Measurements from ENCODE around the gene MSGN1. TPM values are rescaled to one million over a fixed set of nuclear protein-coding genes. Genes with fewer than 3 reads are reported as not detected.

Gene MSGN1
- total RNA-seq, 1 experiment from 2014 or later = not detected

- no peaks in the 10 kb centered on the region; the same call in 1 of the 2 replicates for H3K9me3 ChIP-seq (ENCODE audit: insufficient read depth, low read depth)
- H4K20me1 ChIP-seq (ENCODE audit: insufficient read depth) = no peaks in the 10 kb centered on the region
- no peaks in the 10 kb centered on the region for H3F3A ChIP-seq (ENCODE audit: insufficient read depth, low read depth)
- no peak overlapping the region for H2AFZ ChIP-seq
- H3K79me2 ChIP-seq (ENCODE audit: low read depth) = no peaks in the 10 kb centered on the region
- no peak overlapping the region for H3K27ac ChIP-seq
- intact Hi-C loops (cut with micrococcal nuclease; ENCODE audit: unreplicated experiment) = no loop called here
- no peaks in the 10 kb centered on the region for H3K36me3 ChIP-seq (ENCODE audit: low read depth)
- no peak overlapping the region for H3K4me3 ChIP-seq
- H3K4me1 ChIP-seq (replicated peaks; ENCODE audit: insufficient read depth) = no peaks in the 10 kb centered on the region
- H3K9me2 ChIP-seq (ENCODE audit: insufficient read depth) = no peaks in the 10 kb centered on the region
- no peaks in the 10 kb centered on the region for H3K27me3 ChIP-seq (ENCODE audit: insufficient read depth, low read depth)
- no peak overlapping the region for H3K4me2 ChIP-seq
- no peak for TF ChIP-seq CTCF (conservative IDR thresholded peaks at IDR 0.05)
- TF ChIP-seq EZH2 (IDR thresholded peaks at IDR 0.05; ENCODE audit: low read depth) = no peak
- POLR2A ChIA-PET (ENCODE audit: unreplicated experiment) = no interaction called here
- no peak for DNase-seq
- no TSS peak for BruUV-seq (replicated peaks)
- CTCF ChIA-PET = no interaction called here
Observed at GRCh38 chr2:17843457-17843856, 27.2 kb downstream of the MSGN1 start.

- no peak overlapping the region for H3K4me2 ChIP-seq
- H3F3A ChIP-seq (ENCODE audit: insufficient read depth, low read depth) = no peaks in the 10 kb centered on the region
- intact Hi-C loops (cut with micrococcal nuclease; ENCODE audit: unreplicated experiment) = no loop called here
- DNase-seq = no peak
- TF ChIP-seq CTCF (conservative IDR thresholded peaks at IDR 0.05) = no peak
- TF ChIP-seq EZH2 (IDR thresholded peaks at IDR 0.05; ENCODE audit: low read depth) = no peak
- no peaks in the 10 kb centered on the region for H3K27me3 ChIP-seq (ENCODE audit: insufficient read depth, low read depth)
- no peaks in the 10 kb centered on the region; the same call in 1 of the 2 replicates for H3K9me3 ChIP-seq (ENCODE audit: insufficient read depth, low read depth)
- no peak overlapping the region for H3K27ac ChIP-seq
- no peaks in the 10 kb centered on the region for H3K36me3 ChIP-seq (ENCODE audit: low read depth)
- ChIA-PET POLR2A (ENCODE audit: unreplicated experiment) (no interaction called here), CTCF (interaction anchor here (0.5 to 0.6 kb wide), 2 partner anchors 175 to 541 kb away, joined by 3 to 4 read pairs; no protein-coding TSS in a partner anchor)
- no peaks in the 10 kb centered on the region for H3K9me2 ChIP-seq (ENCODE audit: insufficient read depth)
- no TSS peak for BruUV-seq (replicated peaks)
- H3K79me2 ChIP-seq (ENCODE audit: low read depth) = no peaks in the 10 kb centered on the region
- no peak overlapping the region for H2AFZ ChIP-seq
- H3K4me3 ChIP-seq = no peak overlapping the region
- H3K4me1 ChIP-seq (replicated peaks; ENCODE audit: insufficient read depth) = no peaks in the 10 kb centered on the region
- no peaks in the 10 kb centered on the region for H4K20me1 ChIP-seq (ENCODE audit: insufficient read depth)
Observed at GRCh38 chr2:17845806-17846205, 29.5 kb downstream of the MSGN1 start.

GRCh38 chr2:17846676-17847075 lies 30.4 kb downstream of the MSGN1 start:
- Histone ChIP-seq H3K4me3 (no peak overlapping the region), H3K9me3 (ENCODE audit: insufficient read depth, low read depth) (no peaks in the 10 kb centered on the region; the same call in 1 of the 2 replicates), H3F3A (ENCODE audit: insufficient read depth, low read depth) (no peaks in the 10 kb centered on the region), H2AFZ (no peak overlapping the region), H3K9me2 (ENCODE audit: insufficient read depth) (no peaks in the 10 kb centered on the region), H3K4me2 (no peak overlapping the region), H3K79me2 (ENCODE audit: low read depth) (no peaks in the 10 kb centered on the region), H4K20me1 (ENCODE audit: insufficient read depth) (no peaks in the 10 kb centered on the region), H3K4me1 (replicated peaks; ENCODE audit: insufficient read depth) (no peaks in the 10 kb centered on the region), H3K36me3 (ENCODE audit: low read depth) (no peaks in the 10 kb centered on the region), H3K27me3 (ENCODE audit: insufficient read depth, low read depth) (no peaks in the 10 kb centered on the region), H3K27ac (no peak overlapping the region)
- TF ChIP-seq CTCF (conservative IDR thresholded peaks at IDR 0.05) = no peak
- no peak for TF ChIP-seq EZH2 (IDR thresholded peaks at IDR 0.05; ENCODE audit: low read depth)
- POLR2A ChIA-PET (ENCODE audit: unreplicated experiment) = interaction anchor here (0.7 kb wide), 1 partner anchor 9 kb away, joined by 4 read pairs; no protein-coding TSS in a partner anchor
- no TSS peak for BruUV-seq (replicated peaks)
- no peak for DNase-seq
- intact Hi-C loops (cut with micrococcal nuclease; ENCODE audit: unreplicated experiment) = no loop called here
- CTCF ChIA-PET = no interaction called here

Measured in PC-9 (cell line).